ENCODE results near the gene SDC4.

The SDC4 gene

DNA sequence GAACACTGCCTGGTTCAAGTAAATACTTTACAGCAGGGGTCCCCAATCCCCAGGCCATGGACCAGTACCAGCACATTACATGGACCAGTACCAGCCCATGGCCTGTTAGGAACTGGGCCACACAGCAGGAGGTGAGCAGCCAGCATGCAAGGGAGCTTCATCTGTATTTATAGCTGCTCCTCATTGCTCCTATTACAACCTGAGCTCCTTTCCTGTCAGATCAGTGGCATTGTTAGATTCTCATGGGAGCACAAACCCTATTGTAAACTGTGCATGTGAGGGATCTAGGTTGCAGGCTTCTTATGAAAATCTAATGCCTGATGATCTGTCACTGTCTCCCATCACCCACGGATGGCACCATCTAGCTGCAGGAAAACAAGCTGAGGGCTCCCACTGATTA is 53.6 kb downstream of the SDC4 start:
- DNase-seq (ENCODE audit: low spot score), result no peak

DNA sequence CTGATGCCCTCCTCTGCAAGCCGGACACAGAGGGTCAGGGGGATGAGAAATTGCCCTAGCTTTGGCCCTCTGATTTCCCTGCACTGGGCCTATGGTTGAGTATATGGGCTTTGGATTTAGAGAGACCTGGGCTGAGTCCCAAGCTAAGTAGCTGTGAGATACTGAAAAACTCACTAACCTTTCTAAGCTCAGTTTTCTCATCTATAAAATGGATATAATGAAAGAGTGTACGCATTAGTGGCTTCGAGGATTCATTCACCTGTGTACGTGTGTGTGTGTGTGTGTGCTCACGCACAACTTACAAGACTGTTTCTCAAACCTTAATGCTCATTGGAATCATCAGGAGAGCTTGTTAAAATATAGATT is 54.2 kb downstream of the SDC4 start:
- DNase-seq (ENCODE audit: low spot score), result no peak

DNA sequence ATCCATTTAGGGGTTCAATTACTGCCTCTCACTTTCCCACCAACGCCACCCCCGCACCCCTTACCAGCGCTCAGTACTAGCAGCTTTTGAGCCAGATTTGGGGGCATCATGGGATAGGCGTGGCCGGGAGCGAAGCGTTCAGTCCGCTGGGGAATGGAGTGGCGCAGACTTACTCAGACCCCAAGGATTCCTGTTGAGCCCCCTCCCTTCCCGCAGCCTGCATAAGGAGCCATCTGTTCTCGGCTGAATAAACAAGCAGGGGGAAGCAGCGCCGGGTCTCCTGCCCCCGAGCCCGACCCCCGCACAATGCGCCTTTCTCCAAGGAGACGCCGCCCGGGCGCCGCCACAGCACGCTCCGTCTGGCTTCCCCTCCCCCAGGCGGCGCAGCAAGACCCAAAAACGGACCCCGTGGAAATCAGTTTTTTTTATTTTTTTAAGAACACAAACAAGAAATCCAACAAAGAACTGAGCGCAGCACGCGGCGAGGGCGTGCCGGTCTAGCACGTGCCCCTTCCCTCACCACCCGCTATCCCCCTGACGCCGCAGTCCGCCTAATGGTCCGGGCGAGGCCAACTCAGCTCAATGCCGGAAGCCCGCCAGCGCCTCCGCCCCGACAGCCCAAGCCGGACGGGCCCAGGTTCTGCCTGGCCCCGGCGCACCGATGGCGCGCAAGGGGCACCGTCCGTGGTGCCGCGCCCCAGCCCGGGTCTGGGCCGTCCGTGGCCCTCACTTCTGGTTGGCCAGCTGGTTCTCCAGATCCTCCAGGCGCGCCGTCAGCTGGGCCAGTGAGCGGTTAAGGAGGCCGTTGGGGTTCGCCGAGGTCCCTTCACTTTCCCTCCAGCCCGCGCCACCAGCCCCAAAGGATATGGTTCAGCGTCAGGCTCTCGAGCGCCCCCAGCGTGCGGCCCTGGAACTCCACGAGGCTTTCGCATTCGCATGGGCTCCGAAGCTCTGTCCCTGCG is 54.9 kb downstream of the SDC4 start:
- peak; percentile 90 for DNase-seq (ENCODE audit: low spot score)

DNA sequence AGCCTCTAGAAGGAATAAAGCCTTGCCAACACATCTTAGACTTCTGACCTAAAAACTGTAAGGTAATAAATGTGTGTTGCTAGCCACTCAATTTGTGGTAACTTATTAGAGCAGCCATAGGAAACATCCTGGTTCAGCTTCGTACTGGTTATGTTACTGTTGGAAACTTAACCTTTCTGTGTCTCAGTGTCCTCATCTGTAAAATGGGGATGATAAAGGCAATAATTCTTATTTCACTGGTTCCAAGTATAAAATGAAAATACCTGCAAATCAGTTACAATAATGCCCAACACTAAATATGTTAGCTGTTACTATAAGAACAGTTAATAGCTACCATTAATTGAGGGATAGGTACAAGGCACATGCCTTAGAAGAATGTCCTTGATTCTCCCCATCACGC is 55.9 kb downstream of the SDC4 start:
- no peak for DNase-seq (ENCODE audit: low spot score)

DNA sequence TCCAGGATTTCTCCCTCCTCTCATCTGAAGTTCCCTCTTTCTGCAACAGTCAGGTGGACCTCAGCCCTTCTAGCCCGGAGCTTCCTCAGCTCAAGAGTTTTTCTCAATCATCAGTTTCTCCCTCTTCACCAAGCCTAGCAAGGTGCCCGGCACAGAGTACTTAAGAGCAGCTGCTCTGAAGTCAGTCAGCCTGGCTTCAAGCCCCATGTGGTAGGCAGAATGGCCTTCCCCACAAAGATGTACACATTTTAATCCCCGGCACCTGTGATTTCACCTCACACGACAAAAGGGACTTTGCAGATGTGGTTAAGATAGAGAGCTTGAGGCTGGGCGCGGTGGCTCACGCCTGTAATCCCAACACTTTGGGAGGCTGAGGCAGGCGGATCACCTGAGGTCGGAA is 56.7 kb downstream of the SDC4 start:
- DNase-seq (ENCODE audit: low spot score), result no peak

DNA sequence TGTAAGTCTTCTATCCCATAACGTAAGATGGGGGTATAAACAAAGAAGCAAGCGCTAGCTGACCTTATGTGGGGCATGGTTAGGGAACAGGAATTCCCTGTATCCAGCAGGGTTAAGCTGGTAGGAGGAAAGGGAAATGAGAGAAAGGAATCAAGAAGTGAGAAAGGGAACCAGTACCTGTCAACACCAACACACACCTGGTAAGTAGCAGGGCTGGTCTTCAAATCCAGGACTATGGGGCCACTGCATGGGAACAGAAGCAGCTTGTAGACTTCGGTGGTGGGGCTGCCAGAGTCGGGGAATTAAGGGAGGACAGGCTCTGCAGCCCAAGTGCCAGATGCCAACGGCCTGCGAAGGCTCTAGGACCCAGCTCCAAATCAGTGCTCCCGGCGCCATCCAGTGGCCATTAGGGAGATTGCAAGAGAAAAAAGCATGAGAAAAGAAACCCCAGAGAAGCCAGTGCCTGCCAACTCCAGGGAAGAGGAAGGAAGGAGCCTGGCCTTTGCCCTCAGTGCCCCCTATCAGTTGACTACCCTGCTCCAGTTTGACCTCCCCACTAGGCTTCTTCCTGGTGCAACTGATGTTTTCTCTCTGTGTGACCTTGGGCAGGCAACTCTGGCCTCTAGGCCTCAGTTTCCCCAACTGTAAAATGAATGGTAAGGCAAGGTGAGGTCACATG is 57.4 kb downstream of the SDC4 start:
- peak; percentile 84 for DNase-seq (ENCODE audit: low spot score)

DNA sequence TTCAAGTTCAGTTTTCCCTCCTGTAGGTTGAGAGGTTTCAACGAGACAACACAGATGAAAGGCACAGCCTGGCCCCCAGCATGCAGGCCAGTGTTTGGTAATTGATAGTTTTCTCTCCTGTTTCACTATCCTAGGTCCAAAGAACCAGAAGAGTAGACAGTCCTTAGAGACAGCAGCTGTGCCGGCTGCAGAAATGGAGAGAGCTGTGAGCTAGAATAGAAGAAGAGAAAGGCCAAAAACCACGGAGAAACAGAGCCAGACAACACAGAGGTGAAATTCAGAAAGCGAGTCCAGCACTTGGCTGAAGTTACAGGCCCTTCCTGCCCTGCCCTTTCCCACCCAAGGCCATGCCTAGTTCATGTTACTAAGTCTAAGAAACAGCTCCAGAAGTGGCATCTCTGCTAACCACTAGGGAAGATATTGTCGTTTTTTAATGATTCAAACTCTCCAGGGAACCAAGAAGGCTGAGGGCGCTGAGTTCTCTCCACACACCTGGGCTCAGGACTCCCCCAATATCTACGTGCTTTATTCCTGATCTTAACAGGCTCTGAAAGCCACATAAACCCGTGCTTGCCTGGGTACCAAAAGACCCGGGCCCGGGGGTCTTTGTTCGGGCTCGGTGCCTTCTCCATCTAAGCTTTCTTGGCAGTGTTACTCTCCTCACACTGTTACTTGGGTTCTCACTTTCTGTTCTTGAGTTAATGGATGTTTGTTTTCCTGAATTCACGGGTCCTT is 58.1 kb downstream of the SDC4 start:
- DNase-seq (ENCODE audit: low spot score), result no peak

DNA sequence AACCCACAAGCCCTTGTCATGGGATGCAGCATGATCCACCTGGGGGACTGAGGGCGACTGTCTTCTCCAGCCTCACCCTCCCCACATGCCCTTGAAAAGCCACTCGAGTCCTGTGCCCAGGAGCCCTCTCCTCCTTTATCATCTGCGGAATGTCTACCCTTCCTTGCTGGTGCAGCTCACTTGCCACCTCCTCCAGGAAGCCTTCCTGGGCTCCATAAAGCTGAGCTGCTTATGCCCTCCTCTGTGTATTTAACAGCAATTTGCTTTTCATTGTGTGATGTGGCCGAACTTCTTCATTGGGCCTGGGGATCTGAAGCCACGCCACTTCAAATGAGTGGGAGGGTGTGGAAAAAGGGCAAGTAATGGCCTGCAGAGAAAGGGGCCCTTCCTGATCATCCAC is 59.4 kb downstream of the SDC4 start:
- no peak for DNase-seq (ENCODE audit: low spot score)

DNA sequence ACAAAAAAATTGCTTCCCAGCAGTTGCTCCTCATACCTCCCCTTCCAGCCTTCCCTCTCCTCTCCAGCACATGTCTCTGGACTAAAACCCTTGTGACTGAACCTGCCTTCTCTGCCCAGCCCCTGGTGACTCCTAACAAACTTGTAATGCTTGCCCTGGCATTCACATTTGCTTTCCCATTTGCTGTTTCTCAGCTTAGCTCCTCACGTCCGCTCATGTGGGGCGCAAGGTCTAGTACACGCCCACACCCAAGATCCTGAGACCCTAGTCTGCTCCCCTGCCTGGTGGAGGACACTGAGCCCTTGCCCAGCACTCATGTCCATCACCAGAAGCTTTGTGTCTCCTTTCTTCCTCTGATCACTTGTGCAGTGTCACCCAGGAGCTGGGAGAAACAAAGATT is 59.8 kb downstream of the SDC4 start:
- no peak for DNase-seq (ENCODE audit: low spot score)

DNA sequence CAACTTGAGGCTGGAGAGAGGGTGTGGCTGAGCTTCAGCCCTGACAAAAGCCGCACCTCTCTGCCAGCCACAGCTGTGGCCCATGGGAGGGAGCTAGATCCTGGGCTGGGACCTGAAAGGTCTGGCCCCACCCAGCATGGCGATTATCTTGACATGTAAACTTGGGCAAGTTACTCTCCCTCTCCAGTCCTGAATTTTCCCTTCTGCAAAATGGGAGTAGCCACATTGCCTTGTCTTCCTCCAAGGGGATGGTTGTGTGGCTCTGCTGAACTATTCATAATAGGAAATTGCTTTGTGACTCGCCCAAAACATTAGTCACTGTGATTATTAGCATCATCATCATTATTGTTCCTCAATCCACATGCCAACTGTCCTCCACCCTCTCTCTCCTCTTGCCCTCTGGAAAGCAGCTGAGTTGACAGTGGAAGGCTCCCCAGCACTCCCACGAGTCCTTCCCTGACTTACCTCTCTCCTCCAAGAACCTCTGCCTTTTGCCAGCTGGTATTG is 64.6 kb downstream of the SDC4 start:
- no peak for DNase-seq (ENCODE audit: low spot score)

DNA sequence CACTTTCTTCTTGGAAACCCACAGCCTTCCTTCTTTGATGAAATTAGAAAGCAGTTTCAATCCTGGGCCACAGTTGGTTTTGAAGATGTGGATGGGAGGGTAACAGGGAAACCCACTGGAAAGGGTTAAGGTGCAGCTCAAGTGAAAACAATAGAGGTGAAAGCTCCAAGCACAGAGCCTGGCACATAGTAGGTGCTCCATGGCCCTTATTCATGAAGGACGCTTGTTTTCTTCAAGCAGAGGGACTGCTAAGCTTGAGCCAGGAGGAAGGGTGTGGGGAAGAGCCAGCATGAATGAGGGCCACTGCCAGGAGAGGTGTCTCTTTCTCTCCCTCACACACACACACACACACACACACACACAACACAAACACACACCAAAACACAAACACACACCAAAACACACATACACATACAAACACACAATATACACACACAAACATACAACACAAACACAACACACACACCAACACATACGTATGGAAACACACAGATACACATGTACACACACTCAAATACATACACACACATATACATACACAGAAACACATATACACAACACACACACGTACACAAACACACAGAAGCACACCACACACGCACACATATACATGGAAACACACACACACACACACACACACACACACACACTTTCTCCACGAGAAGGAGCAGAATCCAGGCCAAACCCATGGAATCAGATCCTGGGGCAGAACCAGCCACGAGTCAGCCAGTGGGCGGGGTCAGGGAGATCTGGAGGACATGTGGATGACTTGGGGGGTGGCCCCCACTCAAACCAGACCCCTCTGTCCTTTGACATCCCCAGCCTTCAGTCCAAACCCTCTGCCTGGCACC is 65.3 kb downstream of the SDC4 start:
- DNase-seq (ENCODE audit: low spot score), result no peak

DNA sequence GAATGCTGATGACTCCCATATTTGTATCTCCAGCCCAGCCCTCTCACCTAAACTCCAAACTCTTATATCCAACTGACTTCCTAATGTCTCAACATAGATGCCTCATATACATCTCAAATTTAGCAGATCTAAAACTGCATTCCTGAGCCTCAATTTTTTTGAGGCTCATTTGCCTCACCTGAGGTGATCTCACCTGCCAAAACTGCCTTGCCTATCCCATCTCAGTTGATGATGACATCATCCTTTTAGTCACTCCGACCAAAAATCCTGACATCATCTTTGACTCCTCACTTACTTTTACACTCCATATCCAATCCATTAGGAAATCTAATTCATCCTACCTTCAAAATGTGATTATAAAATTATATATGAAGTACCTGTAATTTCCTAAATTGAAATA is 68.2 kb downstream of the SDC4 start:
- no peak for DNase-seq (ENCODE audit: low spot score)

DNA sequence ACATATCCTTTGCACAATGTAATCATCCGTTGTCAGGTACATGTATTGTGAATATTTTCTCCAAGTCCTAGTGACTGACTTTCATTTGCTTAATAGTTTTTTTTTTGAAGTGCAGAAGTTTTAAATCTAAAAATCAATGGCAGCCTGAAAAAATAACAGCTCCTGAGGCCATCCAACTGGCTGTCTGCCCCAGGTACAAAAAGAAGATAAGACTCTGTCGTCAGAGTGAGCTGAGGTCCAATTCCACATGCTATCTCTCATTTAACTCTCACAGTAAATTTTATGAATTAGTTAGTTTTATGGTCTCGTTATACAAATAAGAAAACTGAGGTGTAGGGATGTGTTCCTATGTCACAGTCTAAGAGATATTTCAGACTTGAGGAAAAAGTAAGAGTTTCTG is 72.9 kb downstream of the SDC4 start:
- no peak for DNase-seq (ENCODE audit: low spot score)
